GM11168 (cell line): ENCODE results near the gene TIA1.
"Not testable (repeated sequence)": the region's sequence is repeated elsewhere in the genome, so short reads cannot be mapped to it uniquely, and the experiment has no call there.

Source experiments
- in situ Hi-C: fragments of 300-500 bp; cut with MboI; formaldehyde crosslinking; loops from one replicate; pipeline ENCODE4 v1.12.0; 2022; ENCODE audit warnings: low sequenced_read_pairs; ENCODE audit not compliant: unreplicated experiment

The TIA1 gene

DNA sequence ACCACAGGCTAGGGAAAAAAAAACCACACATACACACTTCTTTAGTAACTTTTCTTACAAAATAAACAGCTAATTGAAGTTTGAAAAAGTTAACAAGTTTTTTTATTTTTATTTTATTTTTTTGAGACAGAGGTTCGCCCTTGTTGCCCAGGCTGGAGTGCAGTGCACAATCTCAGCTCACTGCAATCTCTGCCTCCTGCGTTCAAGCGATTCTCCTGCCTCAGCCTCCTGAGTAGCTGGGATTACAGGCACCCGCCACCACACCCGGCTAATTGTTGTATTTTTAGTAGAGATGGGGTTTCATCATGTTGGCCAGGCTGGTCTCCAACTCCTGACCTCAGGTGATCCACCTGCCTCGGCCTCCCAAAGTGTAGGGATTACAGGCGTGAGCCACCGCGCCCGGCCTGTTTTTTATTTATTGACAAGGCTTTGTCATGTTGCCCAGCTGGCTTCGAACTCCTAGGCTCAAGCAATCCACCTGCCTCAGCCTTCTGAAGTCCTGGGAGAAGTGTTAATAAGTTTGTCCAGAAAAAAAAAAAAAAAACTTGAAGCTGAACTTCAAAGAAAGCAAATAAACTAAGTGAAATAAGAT, 78.7 kb downstream of the TIA1 start:
- in situ Hi-C loops: not testable (repeated sequence)

DNA sequence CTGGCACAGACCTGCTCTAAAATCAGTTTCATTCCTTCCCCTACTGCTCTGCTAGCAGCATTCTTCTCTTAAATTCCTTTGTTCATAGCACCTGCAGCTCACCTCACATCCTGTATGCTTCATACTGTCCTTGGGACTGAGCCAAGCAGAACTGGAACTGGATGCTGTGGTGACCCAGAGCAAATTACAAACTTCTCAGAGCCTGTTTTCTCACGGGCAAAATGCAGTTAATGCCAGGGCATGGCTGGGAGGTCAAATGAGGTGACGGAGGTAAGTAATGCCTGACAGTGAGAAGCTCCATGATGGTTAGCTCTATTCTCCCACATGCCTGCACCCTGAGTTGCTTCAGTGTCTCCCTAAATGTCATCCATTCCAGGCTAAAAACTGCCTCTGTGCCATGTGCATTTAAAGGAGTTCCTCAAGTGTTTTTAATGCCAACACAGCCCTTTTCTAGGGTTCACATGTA, 87.3 kb downstream of the TIA1 start:
- in situ Hi-C loops: no loop called here

DNA sequence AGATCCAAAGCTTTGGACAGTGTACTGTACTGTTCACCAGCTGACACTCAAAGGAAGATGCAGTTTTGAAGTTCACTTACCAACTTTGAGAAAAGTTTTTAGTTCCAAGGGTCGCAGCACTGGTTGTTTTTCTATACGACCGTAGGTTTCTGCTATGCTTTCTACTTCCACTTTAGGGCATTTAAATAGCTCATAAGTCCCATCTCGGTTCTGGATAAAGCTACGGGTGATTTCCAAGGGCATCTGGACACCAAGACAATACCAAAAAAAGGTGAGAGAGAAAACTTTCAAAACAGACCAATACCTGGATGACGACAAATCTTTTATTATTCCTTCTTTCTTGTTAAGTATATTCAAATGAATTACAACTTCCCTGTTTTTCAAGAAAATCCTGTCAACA, 87.9 kb downstream of the TIA1 start:
- in situ Hi-C loops: no loop called here
